Activated B cell treated with CpG ODN at 0.5 μM for 24 hours (primary cell): ENCODE measurements around the gene GDF7. TPM values are rescaled to one million over a fixed set of nuclear protein-coding genes. Genes with fewer than 3 reads are reported as not detected.
A peak's percentile ranks its signal among the peaks of the same experiment; 100 is the strongest.

Experiments
- ATAC-seq: fragments of 200-7000 bp; cut with Tn5 transposase; one replicate; pipeline ENCODE4 v1.10.0; 2021; ENCODE audit warnings: low read depth, mild to moderate bottlenecking, moderate library complexity
- CTCF ChIA-PET: fragments of 350-600 bp; sonication (Branson Sonifier 250); formaldehyde crosslinking; loops from one replicate; lab custom pipeline; 2021; ENCODE audit warnings: antibody characterized with exemption; lab: Charles Lee
- POLR2A ChIA-PET: fragments of 350-600 bp; sonication (Branson Sonifier 250); formaldehyde crosslinking; loops from one replicate; lab custom pipeline; 2021; ENCODE audit warnings: antibody characterized with exemption; lab: Charles Lee
- DNase-seq: peaks from one replicate; pipeline ENCODE4 v3.0.0; 2022
- H3K27ac Mint-ChIP-seq: one replicate; pipeline ENCODE4 v1.8.0; 2020; ENCODE audit warnings: mixed read lengths
- H3K27me3 Mint-ChIP-seq: one replicate; pipeline ENCODE4 v1.8.0; 2021; ENCODE audit warnings: mixed read lengths
- H3K36me3 Mint-ChIP-seq: one replicate; pipeline ENCODE4 v1.8.0; 2021; ENCODE audit warnings: low read depth, mixed read lengths
- H3K4me1 Mint-ChIP-seq: one replicate; pipeline ENCODE4 v1.8.0; 2021; ENCODE audit warnings: mixed read lengths
- H3K4me3 Mint-ChIP-seq: one replicate; pipeline ENCODE4 v1.8.0; 2020; ENCODE audit warnings: mild to moderate bottlenecking, mixed read lengths
- H3K9me3 Mint-ChIP-seq: one replicate; pipeline ENCODE4 v1.8.0; 2020; ENCODE audit warnings: mixed read lengths
- CTCF ChIP-seq: fragments of 200-600 bp; IDR thresholded peaks from one replicate; pipeline ENCODE4 v1.8.0; 2022; ENCODE audit warnings: antibody characterized with exemption, mild to moderate bottlenecking
- intact Hi-C: fragments of 100-400 bp; cut with micrococcal nuclease; formaldehyde crosslinking; loops from one replicate; pipeline ENCODE4 v1.15.1; 2024
- total RNA-seq: library from RNA; stranded (reverse); gene quantifications from 2 replicates; pipeline ENCODE4 v1.2.3, GENCODE V29; 2022

The GDF7 gene
- total RNA-seq, 1 donor from 2014 or later: 6.7 TPM

- Mint-ChIP-seq H3K36me3 (peaks cover 2% of the 10 kb centered on the region), H3K4me3 (peak within 1 kb of the TSS; percentile 87), H3K27ac (peak within 1 kb of the TSS; percentile 94), H3K9me3 (no peaks in the 10 kb centered on the region), H3K27me3 (peaks cover 3% of the 10 kb centered on the region), H3K4me1 (peaks cover 41% of the 10 kb centered on the region)
- POLR2A ChIA-PET: interaction anchor here (0.6 to 4.9 kb wide), 15 partner anchors 9 to 750 kb away, joined by 3 to 86 read pairs (median 4); partner anchors contain the start of genes GDF7, LDAH, RHOB and TTC32
- CTCF ChIA-PET: interaction anchor here (0.8 to 3.4 kb wide), 19 partner anchors 9 to 517 kb away, joined by 3 to 36 read pairs (median 4); partner anchors contain the start of genes LDAH and RHOB
- intact Hi-C loops: loop anchor here (1.0 to 10.0 kb wide), 9 partner anchors 16 to 1304 kb away; partner anchors contain the start of genes GDF7, LAPTM4A, LDAH and PUM2
- TF ChIP-seq CTCF: no peak
- ATAC-seq (peak; percentile 95), DNase-seq (peak; percentile 97)
Measured at GRCh38 chr2:20650877-20651730, 15.8 kb upstream of the GDF7 start, which contains the start of gene HS1BP3. TSS of gene HS1BP3 (minus strand) at chr2:20651098. CDS start at chr2:20651063, 35 bp downstream.

GRCh38 chr2:20651731-20652099 is 15.2 kb upstream of the GDF7 start:
- DNase-seq (no peak), ATAC-seq (no peak)
- POLR2A ChIA-PET: interaction anchor here (0.6 to 4.9 kb wide), 13 partner anchors 9 to 323 kb away, joined by 3 to 86 read pairs (median 5); partner anchors contain the start of genes GDF7, LDAH and RHOB
- peaks cover 3% of the 10 kb centered on the region for H3K27me3 Mint-ChIP-seq
- H3K36me3 Mint-ChIP-seq: peaks cover 2% of the 10 kb centered on the region
- H3K4me3 Mint-ChIP-seq: peak overlapping the region; percentile 87
- H3K9me3 Mint-ChIP-seq: no peaks in the 10 kb centered on the region
- H3K27ac Mint-ChIP-seq: peak overlapping the region; percentile 94
- no peak for TF ChIP-seq CTCF
- intact Hi-C loops: loop anchor here (1.0 to 10.0 kb wide), 9 partner anchors 16 to 1304 kb away; partner anchors contain the start of genes GDF7, LAPTM4A, LDAH and PUM2
- CTCF ChIA-PET: interaction anchor here (0.8 to 3.4 kb wide), 16 partner anchors 9 to 517 kb away, joined by 3 to 36 read pairs (median 4); partner anchors contain the start of genes LDAH and RHOB
- H3K4me1 Mint-ChIP-seq: peaks cover 39% of the 10 kb centered on the region

GRCh38 chr2:20652141-20652540 is 14.8 kb upstream of the GDF7 start:
- peaks cover 2% of the 10 kb centered on the region for H3K36me3 Mint-ChIP-seq
- no peak for TF ChIP-seq CTCF
- CTCF ChIA-PET: interaction anchor here (1.1 to 3.4 kb wide), 5 partner anchors 10 to 518 kb away, joined by 3 to 36 read pairs (median 7); no protein-coding TSS in a partner anchor
- H3K9me3 Mint-ChIP-seq: no peaks in the 10 kb centered on the region
- peak overlapping the region; percentile 20 for H3K27ac Mint-ChIP-seq
- no peak for ATAC-seq
- H3K27me3 Mint-ChIP-seq: peaks cover 3% of the 10 kb centered on the region
- POLR2A ChIA-PET: interaction anchor here (1.7 to 4.9 kb wide), 4 partner anchors 15 to 204 kb away, joined by 11 to 86 read pairs (median 28); partner anchors contain the start of genes GDF7, LDAH and RHOB
- intact Hi-C loops: loop anchor here (5.0 to 10.0 kb wide), 2 partner anchors 427 to 1305 kb away; partner anchors contain the start of gene SDC1
- no peak for DNase-seq
- peak overlapping the region; percentile 87 for H3K4me3 Mint-ChIP-seq
- peaks cover 38% of the 10 kb centered on the region for H3K4me1 Mint-ChIP-seq

- H3K27ac Mint-ChIP-seq: no peak overlapping the region
- peaks cover 30% of the 10 kb centered on the region for H3K4me1 Mint-ChIP-seq
- POLR2A ChIA-PET: interaction anchor here (2.9 to 4.9 kb wide), 2 partner anchors 14 to 205 kb away, joined by 36 to 86 read pairs; partner anchors contain the start of genes GDF7 and RHOB
- H3K4me3 Mint-ChIP-seq: no peak overlapping the region
- H3K9me3 Mint-ChIP-seq: no peaks in the 10 kb centered on the region
- peaks cover 4% of the 10 kb centered on the region for H3K27me3 Mint-ChIP-seq
- peaks cover 2% of the 10 kb centered on the region for H3K36me3 Mint-ChIP-seq
- CTCF ChIA-PET: interaction anchor here (2.0 to 3.4 kb wide), 2 partner anchors 9 to 11 kb away, joined by 12 to 36 read pairs; no protein-coding TSS in a partner anchor
- no peak for TF ChIP-seq CTCF
- ATAC-seq (no peak), DNase-seq (no peak)
- intact Hi-C loops: loop anchor here (5.0 to 10.0 kb wide), 2 partner anchors 428 to 1306 kb away; partner anchors contain the start of gene SDC1
Measured at GRCh38 chr2:20652673-20653575, 14.0 kb upstream of the GDF7 start.
